Gastrocnemius medialis (tissue), 4 donors: ENCODE data around the gene SMOC2.

Source experiments
- CTCF ChIP-seq, 5 experiments: fragments of 450-650 bp in 3 of 5; fragments of 200-600 bp in 2 of 5; sonication (generic) in 2 of 5; IDR thresholded peaks in 4 of 5; conservative IDR thresholded peaks in 1 of 5; 1 replicate in 4 of 5; 2 replicates in 1 of 5; pipeline ENCODE4 v1.5.1; 2016 to 2019; ENCODE audit warnings: antibody characterized with exemption in 5 of 5, mild to moderate bottlenecking in 3 of 5, moderate library complexity in 3 of 5
- POLR2A ChIP-seq, 2 donors: fragments of 450-650 bp; IDR thresholded peaks; one replicate each; pipeline ENCODE4 v1.6.1; 2017; ENCODE audit warnings: antibody characterized with exemption in 2 of 2, mild to moderate bottlenecking in 2 of 2, moderate library complexity in 2 of 2

- TF ChIP-seq POLR2A (IDR thresholded peaks at IDR 0.05) (no peak), CTCF (IDR thresholded peaks at IDR 0.05 in 4 of 5, conservative IDR thresholded peaks at IDR 0.05 in 1 of 5) (no peak)
These were observed 272.9 kb downstream of the SMOC2 start for GRCh38 chr6:168713839-168714238.
